ENCODE measurements around the gene TSPAN9.
"Not testable (repeated sequence)": the region's sequence is repeated elsewhere in the genome, so short reads cannot be mapped to it uniquely, and the experiment has no call there.

The TSPAN9 gene

GRCh38 chr12:3049611-3050249, 27.4 kb upstream of the TSPAN9 start:
- peaks cover 25 to 29% of the 10 kb centered on the region in 2 donors for H3K27me3 Mint-ChIP-seq
- DNase-seq (no peak), ATAC-seq (replicated peaks) (peak; percentile 91 to 92)
- no peaks in the 10 kb centered on the region for H3K9me3 Mint-ChIP-seq
- H3K4me1 Mint-ChIP-seq, result peaks cover 16 to 28% of the 10 kb centered on the region in 2 donors
- peak overlapping the region; percentile 16 for H3K27ac Mint-ChIP-seq
- H3K4me3 Mint-ChIP-seq, result peak overlapping the region; percentile 48 to 52
- no peaks in the 10 kb centered on the region for H3K36me3 Mint-ChIP-seq

- no peak overlapping the region for H3K27ac Mint-ChIP-seq
- H3K27me3 Mint-ChIP-seq, result peaks cover 12 to 26% of the 10 kb centered on the region in 2 donors
- no peak for ATAC-seq (replicated peaks)
- H3K36me3 Mint-ChIP-seq, result no peaks in the 10 kb centered on the region
- H3K4me1 Mint-ChIP-seq, result peaks cover 11 to 22% of the 10 kb centered on the region in 2 donors
- DNase-seq, result no peak
- no peak overlapping the region for H3K4me3 Mint-ChIP-seq
- no peaks in the 10 kb centered on the region for H3K9me3 Mint-ChIP-seq
Measured at GRCh38 chr12:3054374-3054773, 22.8 kb upstream of the TSPAN9 start.

GRCh38 chr12:3055026-3055703, 22.0 kb upstream of the TSPAN9 start:
- peaks cover 4 to 14% of the 10 kb centered on the region in 2 donors for H3K4me1 Mint-ChIP-seq
- no peaks in the 10 kb centered on the region for H3K9me3 Mint-ChIP-seq
- H3K27me3 Mint-ChIP-seq, result peaks cover 12 to 30% of the 10 kb centered on the region in 2 donors
- no peaks in the 10 kb centered on the region for H3K36me3 Mint-ChIP-seq
- no peak for DNase-seq
- no peak overlapping the region for H3K27ac Mint-ChIP-seq
- no peak overlapping the region for H3K4me3 Mint-ChIP-seq
- ATAC-seq (replicated peaks), result no peak

GRCh38 chr12:3055704-3056467, 21.3 kb upstream of the TSPAN9 start:
- Mint-ChIP-seq H3K4me1 (peaks cover 2 to 7% of the 10 kb centered on the region in 2 donors), H3K9me3 (no peaks in the 10 kb centered on the region), H3K36me3 (no peaks in the 10 kb centered on the region), H3K27ac (no peak overlapping the region), H3K27me3 (peaks cover 16 to 33% of the 10 kb centered on the region in 2 donors), H3K4me3 (no peak overlapping the region)
- ATAC-seq (replicated peaks) (no peak), DNase-seq (no peak)

GRCh38 chr12:3061059-3061458, 16.1 kb upstream of the TSPAN9 start:
- Mint-ChIP-seq H3K4me1 (no peaks in the 10 kb centered on the region), H3K27me3 (peaks cover 21 to 25% of the 10 kb centered on the region in 2 donors), H3K27ac (no peak overlapping the region), H3K4me3 (no peak overlapping the region), H3K36me3 (no peaks in the 10 kb centered on the region), H3K9me3 (peaks cover 5% of the 10 kb centered on the region in 2 donors)
- no peak for DNase-seq
- ATAC-seq (replicated peaks), result no peak

GRCh38 chr12:3061501-3062215, 15.5 kb upstream of the TSPAN9 start:
- Mint-ChIP-seq H3K9me3 (peaks cover 5% of the 10 kb centered on the region in 2 donors), H3K36me3 (no peaks in the 10 kb centered on the region), H3K4me1 (peaks cover under 1 to 2% of the 10 kb centered on the region in 2 donors), H3K4me3 (no peak overlapping the region), H3K27me3 (peaks cover 17 to 25% of the 10 kb centered on the region in 2 donors), H3K27ac (no peak overlapping the region)
- ATAC-seq (replicated peaks) (no peak), DNase-seq (no peak)

GRCh38 chr12:3065300-3065699, 11.9 kb upstream of the TSPAN9 start:
- H3K27me3 Mint-ChIP-seq, result peaks cover 13 to 39% of the 10 kb centered on the region in 2 donors
- H3K4me1 Mint-ChIP-seq, result peaks cover 5 to 6% of the 10 kb centered on the region in 2 donors
- H3K36me3 Mint-ChIP-seq, result no peaks in the 10 kb centered on the region
- no peak for ATAC-seq (replicated peaks)
- DNase-seq, result no peak
- peaks cover 5% of the 10 kb centered on the region in 2 donors for H3K9me3 Mint-ChIP-seq
- no peak overlapping the region for H3K27ac Mint-ChIP-seq
- no peak overlapping the region for H3K4me3 Mint-ChIP-seq

DNA sequence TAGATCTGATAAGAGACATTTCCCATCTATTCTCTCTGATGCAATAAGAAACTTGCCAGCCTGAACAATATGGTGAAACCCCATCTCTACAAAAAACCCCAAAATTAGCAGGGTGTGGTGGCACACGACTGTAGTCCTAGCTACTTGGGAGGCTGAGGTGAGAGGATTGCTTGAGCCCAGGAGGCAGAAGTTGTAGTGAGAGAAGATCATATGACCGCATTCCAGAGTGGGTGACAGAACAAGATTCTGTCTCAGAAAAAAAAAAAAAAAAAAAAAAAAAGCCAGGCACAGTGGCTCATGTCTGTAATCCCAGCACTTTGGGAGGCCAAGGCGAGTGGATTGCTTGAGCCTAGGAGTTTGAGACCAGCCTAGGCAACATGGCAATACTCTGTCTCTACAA, 11.3 kb upstream of the TSPAN9 start:
- H3K4me3 Mint-ChIP-seq, H3K27ac Mint-ChIP-seq, H3K36me3 Mint-ChIP-seq, DNase-seq, H3K9me3 Mint-ChIP-seq, H3K4me1 Mint-ChIP-seq: not testable (repeated sequence)
- H3K27me3 Mint-ChIP-seq, result peaks cover 9 to 36% of the 10 kb centered on the region in 2 donors
- ATAC-seq (replicated peaks), result peak in 1 of 2 donors; percentile 33

GRCh38 chr12:3069714-3070113, 7.5 kb upstream of the TSPAN9 start:
- ATAC-seq (replicated peaks) (no peak), DNase-seq (no peak)
- Mint-ChIP-seq H3K27me3 (peaks cover 0 to 20% of the 10 kb centered on the region in 2 donors), H3K9me3 (no peaks in the 10 kb centered on the region), H3K4me1 (peaks cover 5 to 6% of the 10 kb centered on the region in 2 donors), H3K4me3 (no peak overlapping the region), H3K27ac (no peak overlapping the region), H3K36me3 (no peaks in the 10 kb centered on the region)

GRCh38 chr12:3071107-3071506, 6.1 kb upstream of the TSPAN9 start:
- H3K9me3 Mint-ChIP-seq, result no peaks in the 10 kb centered on the region
- no peak overlapping the region for H3K4me3 Mint-ChIP-seq
- no peak for DNase-seq
- peaks cover 5 to 8% of the 10 kb centered on the region in 2 donors for H3K4me1 Mint-ChIP-seq
- no peak for ATAC-seq (replicated peaks)
- no peak overlapping the region for H3K27ac Mint-ChIP-seq
- peaks cover 6 to 24% of the 10 kb centered on the region in 2 donors for H3K27me3 Mint-ChIP-seq
- H3K36me3 Mint-ChIP-seq, result no peaks in the 10 kb centered on the region

DNA sequence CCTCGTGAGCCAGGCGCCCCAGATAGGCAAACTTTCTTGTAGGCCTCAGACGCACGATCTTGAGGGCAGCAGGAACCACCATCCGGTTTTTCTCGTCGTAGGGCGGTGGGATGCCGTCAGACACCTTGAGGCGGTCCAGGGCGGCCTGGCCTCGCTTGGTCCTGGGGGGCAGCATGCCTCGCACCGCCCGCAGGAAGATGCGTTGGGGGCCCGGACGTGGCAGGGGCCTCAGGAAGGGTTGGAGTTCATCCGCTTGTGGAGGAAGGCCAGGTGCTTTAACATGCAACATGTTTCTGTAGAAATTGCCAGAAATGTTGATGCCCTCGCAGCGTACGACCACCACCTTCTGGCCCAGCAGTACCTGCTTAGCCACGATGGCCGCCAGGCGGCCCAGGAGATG, 5.5 kb upstream of the TSPAN9 start:
- Mint-ChIP-seq H3K27me3 (peaks cover 6 to 24% of the 10 kb centered on the region in 2 donors), H3K4me1 (peaks cover 6 to 12% of the 10 kb centered on the region in 2 donors), H3K9me3 (no peaks in the 10 kb centered on the region), H3K27ac (no peak overlapping the region), H3K4me3 (no peak overlapping the region), H3K36me3 (no peaks in the 10 kb centered on the region)
- DNase-seq, result no peak
- ATAC-seq (replicated peaks), result no peak

GRCh38 chr12:3073438-3074250, 3.5 kb upstream of the TSPAN9 start:
- no peaks in the 10 kb centered on the region for H3K9me3 Mint-ChIP-seq
- H3K4me3 Mint-ChIP-seq, result no peak overlapping the region
- peak overlapping the region; percentile 22 for H3K27ac Mint-ChIP-seq
- no peaks in the 10 kb centered on the region for H3K36me3 Mint-ChIP-seq
- DNase-seq (peak; percentile 73), ATAC-seq (replicated peaks) (peak; percentile 76 to 81)
- H3K27me3 Mint-ChIP-seq, result peaks cover 13 to 23% of the 10 kb centered on the region in 2 donors
- H3K4me1 Mint-ChIP-seq, result peaks cover 2 to 15% of the 10 kb centered on the region in 2 donors

GRCh38 chr12:3075315-3075714, 1.9 kb upstream of the TSPAN9 start:
- H3K4me3 Mint-ChIP-seq, result no peak overlapping the region
- DNase-seq, result no peak
- peaks cover 13 to 16% of the 10 kb centered on the region in 2 donors for H3K27me3 Mint-ChIP-seq
- no peaks in the 10 kb centered on the region for H3K36me3 Mint-ChIP-seq
- peaks cover 2 to 15% of the 10 kb centered on the region in 2 donors for H3K4me1 Mint-ChIP-seq
- ATAC-seq (replicated peaks), result no peak
- H3K27ac Mint-ChIP-seq, result no peak overlapping the region
- H3K9me3 Mint-ChIP-seq, result no peaks in the 10 kb centered on the region
